ENCODE results near the gene SOAT2. TPM values are rescaled to one million over a fixed set of nuclear protein-coding genes. Genes with fewer than 3 reads are reported as not detected.

SOAT2 gene
- total and polyA plus RNA-seq, 2 of the 4 experiments (the other 2 are of a cell fraction): 0.18 to 0.39 TPM

- H2AFZ ChIP-seq (replicated peaks; ENCODE audit: low read length, poor library complexity): no peak overlapping the region
- H2BK15ac ChIP-seq (ENCODE audit: low read depth, low read length): no peak overlapping the region
- peak overlapping the region; percentile 23 for H2AK9ac ChIP-seq (replicated peaks; ENCODE audit: low read depth, low read length, poor library complexity)
- no peak overlapping the region for H2BK5ac ChIP-seq (ENCODE audit: low read depth, low read length, poor library complexity, severe bottlenecking)
- no TSS peak for BruUV-seq (replicated peaks)
- no peak overlapping the region for H2AK5ac ChIP-seq (ENCODE audit: low read depth, low read length)
- H3K9me3 ChIP-seq (ENCODE audit: control insufficient read depth, insufficient read depth, low read length): no peaks in the 10 kb centered on the region
- H2BK20ac ChIP-seq (ENCODE audit: low read depth, low read length): no peak overlapping the region
- WGBS, 2 experiments (ENCODE audit: extremely low coverage in 2 of 2, insufficient read length in 1 of 2): no CpG with 5 or more reads among the region's 5 CpGs
- no peaks in the 10 kb centered on the region for H3K4me1 ChIP-seq (ENCODE audit: control insufficient read depth, insufficient read depth, low read length)
- H3K9ac ChIP-seq (ENCODE audit: low read depth, low read length): no peak overlapping the region
- no peaks in the 10 kb centered on the region for H3K79me1 ChIP-seq (ENCODE audit: low read depth in 1 of 2, low read length in 2 of 2)
- no peak overlapping the region for H3K56ac ChIP-seq (ENCODE audit: extremely low read depth, insufficient read depth, low read length)
- no peak overlapping the region for H2BK120ac ChIP-seq (ENCODE audit: low read depth, low read length)
- H4K91ac ChIP-seq (ENCODE audit: insufficient read depth, low read depth, low read length): no peak overlapping the region
- no peak overlapping the region for H3K27ac ChIP-seq (ENCODE audit: insufficient read depth, low read length)
- no peaks in the 10 kb centered on the region for H3K27me3 ChIP-seq (ENCODE audit: control insufficient read depth, insufficient read depth, low read length)
- H3K9me1 ChIP-seq (ENCODE audit: insufficient read depth, low read length): no peaks in the 10 kb centered on the region
- H4K20me1 ChIP-seq (ENCODE audit: insufficient read depth, low read length): no peaks in the 10 kb centered on the region
- no peak overlapping the region for H3K4me2 ChIP-seq (ENCODE audit: low read depth, low read length)
- ATAC-seq (ENCODE audit: low read depth): peak; percentile 37; the same call in 1 of the 2 replicates
- no peak overlapping the region for H3K14ac ChIP-seq (replicated peaks; ENCODE audit: low read depth, low read length)
- in situ Hi-C loops (cut with MboI; ENCODE audit: low sequenced_read_pairs): no loop called here
- no peak overlapping the region for H4K5ac ChIP-seq (ENCODE audit: low read depth, low read length)
- H3K4me3 ChIP-seq (ENCODE audit: insufficient read depth, low read depth, low read length): no peak overlapping the region
- ChIA-PET POLR2A (ENCODE audit: unreplicated experiment) (no interaction called here), CTCF (interaction anchor here (0.6 kb wide), 1 partner anchor 270 kb away, joined by 3 read pairs; no protein-coding TSS in a partner anchor)
- H3K4ac ChIP-seq (ENCODE audit: low read depth, low read length): no peak overlapping the region
- no peaks in the 10 kb centered on the region for H3K36me3 ChIP-seq (ENCODE audit: control insufficient read depth, insufficient read depth, low read length)
- dilution Hi-C loops (cut with HindIII; ENCODE audit: low sequenced_read_pairs, unreplicated experiment): no loop called here
- no peak for TF ChIP-seq RCOR1 (IDR thresholded peaks at IDR 0.05; ENCODE audit: insufficient replicate concordance, low read length)
- 0 out of 2 replicates have a peak, but pooled peaks have one; percentile 37 for TF ChIP-seq CEBPB (IDR thresholded peaks at IDR 0.05; ENCODE audit: low read depth, low read length)
- TF ChIP-seq SMC3 (IDR thresholded peaks at IDR 0.05; ENCODE audit: low read depth, low read length): no peak
- TF ChIP-seq RFX5 (IDR thresholded peaks at IDR 0.05; ENCODE audit: low read depth, low read length): no peak
- no peak for TF ChIP-seq MAZ (IDR thresholded peaks at IDR 0.05; ENCODE audit: borderline replicate concordance, low read depth, low read length)
- TF ChIP-seq MXI1 (IDR thresholded peaks at IDR 0.05; ENCODE audit: borderline replicate concordance, low read depth, low read length): no peak
- no peak for TF ChIP-seq BHLHE40 (IDR thresholded peaks at IDR 0.05; ENCODE audit: low read depth, low read length)
- TF ChIP-seq CTCF (conservative IDR thresholded peaks at IDR 0.05; ENCODE audit: low read depth, low read length): no peak
- no peak overlapping the region for H3K23ac ChIP-seq (ENCODE audit: low read depth, low read length)
- no peak overlapping the region for H4K8ac ChIP-seq (ENCODE audit: low read depth in 2 of 2, low read length in 2 of 2)
- H3K18ac ChIP-seq (ENCODE audit: low read depth, low read length): no peak overlapping the region
- intact Hi-C loops (cut with micrococcal nuclease): loop anchor here (5.0 kb wide), 1 partner anchor 38 kb away; no protein-coding TSS in a partner anchor
- peak; percentile 42 for DNase-seq
These were observed 42.3 kb downstream of the SOAT2 start for GRCh38 chr12:53145383-53146260.
